Esophagus muscularis mucosa (tissue), 4 donors: ENCODE measurements around the gene HTT. TPM values are rescaled to one million over a fixed set of nuclear protein-coding genes. Genes with fewer than 3 reads are reported as not detected.

Source experiments
- DNase-seq: peaks from one replicate; pipeline ENCODE4 v3.0.0-alpha.2; 2017; ENCODE audit errors: extremely low spot score
- H3K27ac ChIP-seq, 4 donors: fragments of 200-600 bp; sonication (generic); replicated peaks in 1 of 4; 1 replicate in 3 of 4; 2 replicates in 1 of 4; pipeline ENCODE4 v1.5.1; 2016 to 2019; ENCODE audit warnings: mild to moderate bottlenecking in 1 of 4
- H3K27me3 ChIP-seq, 4 donors: fragments of 200-600 bp; sonication (generic); one replicate each; pipeline versions ENCODE4 v1.5.1 to v1.6.0; 2016 to 2019
- H3K36me3 ChIP-seq, 4 donors: fragments of 200-600 bp; sonication (generic); one replicate each; pipeline ENCODE4 v1.5.1; 2016 to 2019
- H3K4me1 ChIP-seq, 4 donors: fragments of 200-600 bp; sonication (generic); one replicate each; pipeline ENCODE4 v1.5.1; 2016 to 2019
- H3K4me3 ChIP-seq, 4 donors: fragments of 200-600 bp; sonication (generic); 1 replicate in 2 of 4; 2 replicates in 2 of 4; pipeline ENCODE4 v1.5.1; 2016 to 2019; ENCODE audit warnings: mild to moderate bottlenecking in 4 of 4, moderate library complexity in 1 of 4
- H3K9me3 ChIP-seq, 4 donors: fragments of 200-600 bp; sonication (generic); 1 replicate in 3 of 4; 2 replicates in 1 of 4; pipeline ENCODE4 v1.5.1; 2016 to 2019
- EP300 ChIP-seq: sonication (generic); formaldehyde crosslinking; IDR thresholded peaks from one replicate; pipeline ENCODE4 v1.6.1; 2017; ENCODE audit warnings: antibody characterized with exemption
- POLR2A ChIP-seq: fragments of 450-650 bp; IDR thresholded peaks from one replicate; pipeline ENCODE4 v1.6.1; 2017; ENCODE audit warnings: antibody characterized with exemption, moderate library complexity, mild to moderate bottlenecking, low read depth
- POLR2AphosphoS5 ChIP-seq, 2 donors: sonication (generic); formaldehyde crosslinking; IDR thresholded peaks; one replicate each; pipeline ENCODE4 v1.6.1; 2017; ENCODE audit warnings: antibody characterized with exemption in 2 of 2
- WGBS: methylation state at CpG from one replicate; pipeline ENCODE4 v1.1.5; 2018; 5-methylcytosine and 5-hydroxymethylcytosine counted together
- intact Hi-C: fragments of 100-400 bp; cut with DNase I; formaldehyde crosslinking; loops from one replicate; pipeline ENCODE4 v1.15.1; 2023
- total RNA-seq, 4 donors: library from RNA; depleted of rRNA; stranded (reverse); fragments of >200 nt; gene quantifications; one replicate each; pipeline versions ENCODE4 v1.1.0 to v1.2.1, GENCODE V29; 2016
- TF ChIP-seq, protein P1 (sequence below), 3 experiments: fragments of 200-600 bp in 2 of 3; fragments of 450-650 bp in 1 of 3; sonication (generic) in 2 of 3; IDR thresholded peaks; one replicate each; pipeline ENCODE4 v1.5.1; 2017 to 2019; ENCODE audit warnings: antibody characterized with exemption in 3 of 3, mild to moderate bottlenecking in 2 of 3, moderate library complexity in 1 of 3

The HTT gene
- total RNA-seq, 4 donors from 2014 or later = 30.2 to 65.7 (median 49.3) TPM

DNA sequence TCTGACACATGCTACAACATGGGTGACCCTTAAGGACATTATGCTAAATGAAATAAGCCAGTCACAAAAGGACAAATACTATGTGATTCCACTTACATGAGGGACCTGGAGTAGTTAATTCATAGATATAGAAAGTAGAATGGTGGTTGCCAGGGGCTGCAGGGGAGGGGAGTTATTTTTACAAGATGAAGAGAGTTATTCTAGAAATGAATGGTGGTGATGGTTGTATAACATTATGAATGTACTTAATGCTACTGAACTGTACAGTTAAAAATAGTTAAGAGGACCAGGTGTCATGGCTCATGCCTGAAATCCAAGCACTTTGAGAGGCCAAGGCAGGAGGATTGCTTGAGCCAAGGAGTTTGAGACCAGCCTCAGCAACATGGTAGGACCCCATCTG, 115.0 kb downstream of the HTT start:
- intact Hi-C loops = no loop called here
- Histone ChIP-seq H3K9me3 (no peaks in the 10 kb centered on the region), H3K36me3 (peaks cover 24 to 94% (median 73%) of the 10 kb centered on the region in 4 donors), H3K4me1 (peaks cover 0 to 11% (median 5%) of the 10 kb centered on the region in 4 donors), H3K4me3 (no peak overlapping the region), H3K27ac (no peak overlapping the region), H3K27me3 (no peaks in the 10 kb centered on the region)
- no peak for DNase-seq
- TF ChIP-seq, protein P1, sequence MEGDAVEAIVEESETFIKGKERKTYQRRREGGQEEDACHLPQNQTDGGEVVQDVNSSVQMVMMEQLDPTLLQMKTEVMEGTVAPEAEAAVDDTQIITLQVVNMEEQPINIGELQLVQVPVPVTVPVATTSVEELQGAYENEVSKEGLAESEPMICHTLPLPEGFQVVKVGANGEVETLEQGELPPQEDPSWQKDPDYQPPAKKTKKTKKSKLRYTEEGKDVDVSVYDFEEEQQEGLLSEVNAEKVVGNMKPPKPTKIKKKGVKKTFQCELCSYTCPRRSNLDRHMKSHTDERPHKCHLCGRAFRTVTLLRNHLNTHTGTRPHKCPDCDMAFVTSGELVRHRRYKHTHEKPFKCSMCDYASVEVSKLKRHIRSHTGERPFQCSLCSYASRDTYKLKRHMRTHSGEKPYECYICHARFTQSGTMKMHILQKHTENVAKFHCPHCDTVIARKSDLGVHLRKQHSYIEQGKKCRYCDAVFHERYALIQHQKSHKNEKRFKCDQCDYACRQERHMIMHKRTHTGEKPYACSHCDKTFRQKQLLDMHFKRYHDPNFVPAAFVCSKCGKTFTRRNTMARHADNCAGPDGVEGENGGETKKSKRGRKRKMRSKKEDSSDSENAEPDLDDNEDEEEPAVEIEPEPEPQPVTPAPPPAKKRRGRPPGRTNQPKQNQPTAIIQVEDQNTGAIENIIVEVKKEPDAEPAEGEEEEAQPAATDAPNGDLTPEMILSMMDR (IDR thresholded peaks at IDR 0.05) = no peak

DNA sequence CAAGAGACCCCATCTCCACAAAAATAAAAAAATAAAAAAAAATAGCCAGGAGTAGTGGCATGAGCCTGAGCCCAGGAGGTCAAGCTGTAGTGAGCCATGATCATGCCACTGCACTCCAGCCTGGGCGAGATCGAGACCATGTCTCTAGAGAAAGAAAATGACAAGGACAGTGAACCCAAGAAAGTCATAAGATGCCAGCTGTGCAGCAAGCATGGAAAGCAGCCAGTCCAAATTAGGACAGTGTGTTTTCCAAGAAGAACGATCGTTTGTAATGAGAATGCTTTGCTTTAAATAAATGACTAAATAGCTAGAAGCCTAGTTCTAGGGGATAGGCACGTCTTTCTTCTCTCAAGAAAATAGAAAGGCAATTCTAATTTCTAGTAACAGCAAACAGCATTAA, 116.1 kb downstream of the HTT start:
- no peak for DNase-seq
- Histone ChIP-seq H3K27ac (peak overlapping the region in 1 of 4 donors; percentile 10), H3K4me3 (no peak overlapping the region), H3K4me1 (peaks cover 0 to 11% (median 5%) of the 10 kb centered on the region in 4 donors), H3K36me3 (peaks cover 24 to 94% (median 71%) of the 10 kb centered on the region in 4 donors), H3K9me3 (no peaks in the 10 kb centered on the region), H3K27me3 (no peaks in the 10 kb centered on the region)
- 73% methylated on average over 5 of the region's 5 CpGs for WGBS
- TF ChIP-seq, protein P1 (IDR thresholded peaks at IDR 0.05) = no peak
- TF ChIP-seq POLR2A = no peak
- no peak for TF ChIP-seq EP300
- TF ChIP-seq POLR2AphosphoS5 (IDR thresholded peaks at IDR 0.05) = no peak
- intact Hi-C loops = loop anchor here (5.0 kb wide), 1 partner anchor 252 kb away; the partner anchor contains the start of gene HGFAC

- Histone ChIP-seq H3K4me3 (no peak overlapping the region), H3K36me3 (peaks cover 24 to 94% (median 74%) of the 10 kb centered on the region in 4 donors), H3K4me1 (peaks cover 0 to 11% (median 5%) of the 10 kb centered on the region in 4 donors), H3K9me3 (no peaks in the 10 kb centered on the region), H3K27ac (no peak overlapping the region), H3K27me3 (no peaks in the 10 kb centered on the region)
- WGBS = 95% methylated on average over 4 of the region's 4 CpGs
- no peak for DNase-seq
- intact Hi-C loops = loop anchor here (5.0 kb wide), 1 partner anchor 250 kb away; the partner anchor contains the start of gene HGFAC
- TF ChIP-seq POLR2A (no peak), EP300 (no peak), POLR2AphosphoS5 (IDR thresholded peaks at IDR 0.05) (no peak)
- TF ChIP-seq, protein P1 (IDR thresholded peaks at IDR 0.05) = no peak
These were observed 117.7 kb downstream of the HTT start for GRCh38 chr4:3192188-3192587.

DNA sequence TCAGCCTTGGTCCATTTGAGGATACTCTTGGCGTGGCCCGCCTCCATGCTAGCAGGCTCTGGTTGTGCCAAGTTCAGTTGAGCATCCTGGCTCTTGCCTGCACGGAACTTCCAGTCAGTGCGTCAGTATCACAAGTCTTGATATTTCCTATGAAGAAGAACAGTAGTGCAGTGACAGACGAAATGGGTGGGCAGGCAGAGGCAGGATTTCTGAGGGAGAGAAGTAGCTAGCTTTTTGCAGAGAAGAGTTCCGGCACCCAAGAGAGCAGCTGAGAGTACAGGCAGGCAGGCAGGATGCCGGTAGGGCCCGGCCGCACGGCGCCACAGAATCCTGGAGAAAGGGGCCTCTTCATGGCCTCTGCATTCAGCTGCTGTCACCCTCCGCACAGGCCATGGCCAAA, 118.3 kb downstream of the HTT start:
- no peaks in the 10 kb centered on the region for H3K9me3 ChIP-seq
- TF ChIP-seq, protein P1 (IDR thresholded peaks at IDR 0.05) = no peak
- no peak for TF ChIP-seq POLR2A
- TF ChIP-seq POLR2AphosphoS5 (IDR thresholded peaks at IDR 0.05) = no peak
- TF ChIP-seq EP300 = no peak
- peaks cover 0 to 11% (median 5%) of the 10 kb centered on the region in 4 donors for H3K4me1 ChIP-seq
- no peak for DNase-seq
- H3K4me3 ChIP-seq = no peak overlapping the region
- intact Hi-C loops = loop anchor here (5.0 kb wide), 1 partner anchor 249 kb away; the partner anchor contains the start of gene HGFAC
- no peaks in the 10 kb centered on the region for H3K27me3 ChIP-seq
- no peak overlapping the region for H3K27ac ChIP-seq
- WGBS = 93% methylated on average over 12 of the region's 12 CpGs
- H3K36me3 ChIP-seq = peaks cover 17 to 94% (median 74%) of the 10 kb centered on the region in 4 donors
